Measurements from ENCODE around the gene FGD6.

DNA sequence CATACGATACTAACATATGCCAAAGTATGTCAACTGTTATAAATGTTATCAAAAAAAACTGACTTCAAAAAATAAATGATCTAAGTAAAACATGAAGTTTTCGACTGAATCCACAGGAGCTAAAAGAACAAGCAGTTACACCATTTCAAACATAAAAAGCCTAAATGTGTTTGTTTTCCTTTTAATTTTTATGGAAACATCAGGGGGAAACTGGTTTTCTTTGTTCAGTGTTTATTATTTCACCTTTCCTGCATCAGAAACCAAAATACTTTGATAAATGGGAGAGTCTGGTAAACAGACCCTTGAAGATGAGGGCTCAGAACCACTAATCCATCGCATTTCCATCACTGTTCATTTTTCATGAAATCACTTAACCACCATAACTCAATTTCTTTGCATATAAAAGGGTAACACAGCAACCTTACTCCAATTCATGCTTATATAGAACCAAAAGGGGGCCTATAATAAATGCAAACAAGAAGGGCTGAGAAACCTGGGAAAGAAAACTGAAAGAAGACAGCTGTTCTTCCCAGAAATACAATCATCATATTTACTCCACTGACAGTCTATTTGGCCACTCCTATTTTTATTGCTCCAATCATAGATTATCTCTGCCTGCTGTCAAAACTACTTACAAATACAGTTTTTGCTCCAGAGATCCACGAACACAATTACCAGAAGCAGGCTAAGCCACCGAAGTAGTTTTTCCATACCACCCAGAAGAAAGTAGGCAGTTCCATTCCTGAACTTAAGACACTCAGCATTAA lies 17.0 kb downstream of the FGD6 start:
- TF ChIP-seq, protein P1, sequence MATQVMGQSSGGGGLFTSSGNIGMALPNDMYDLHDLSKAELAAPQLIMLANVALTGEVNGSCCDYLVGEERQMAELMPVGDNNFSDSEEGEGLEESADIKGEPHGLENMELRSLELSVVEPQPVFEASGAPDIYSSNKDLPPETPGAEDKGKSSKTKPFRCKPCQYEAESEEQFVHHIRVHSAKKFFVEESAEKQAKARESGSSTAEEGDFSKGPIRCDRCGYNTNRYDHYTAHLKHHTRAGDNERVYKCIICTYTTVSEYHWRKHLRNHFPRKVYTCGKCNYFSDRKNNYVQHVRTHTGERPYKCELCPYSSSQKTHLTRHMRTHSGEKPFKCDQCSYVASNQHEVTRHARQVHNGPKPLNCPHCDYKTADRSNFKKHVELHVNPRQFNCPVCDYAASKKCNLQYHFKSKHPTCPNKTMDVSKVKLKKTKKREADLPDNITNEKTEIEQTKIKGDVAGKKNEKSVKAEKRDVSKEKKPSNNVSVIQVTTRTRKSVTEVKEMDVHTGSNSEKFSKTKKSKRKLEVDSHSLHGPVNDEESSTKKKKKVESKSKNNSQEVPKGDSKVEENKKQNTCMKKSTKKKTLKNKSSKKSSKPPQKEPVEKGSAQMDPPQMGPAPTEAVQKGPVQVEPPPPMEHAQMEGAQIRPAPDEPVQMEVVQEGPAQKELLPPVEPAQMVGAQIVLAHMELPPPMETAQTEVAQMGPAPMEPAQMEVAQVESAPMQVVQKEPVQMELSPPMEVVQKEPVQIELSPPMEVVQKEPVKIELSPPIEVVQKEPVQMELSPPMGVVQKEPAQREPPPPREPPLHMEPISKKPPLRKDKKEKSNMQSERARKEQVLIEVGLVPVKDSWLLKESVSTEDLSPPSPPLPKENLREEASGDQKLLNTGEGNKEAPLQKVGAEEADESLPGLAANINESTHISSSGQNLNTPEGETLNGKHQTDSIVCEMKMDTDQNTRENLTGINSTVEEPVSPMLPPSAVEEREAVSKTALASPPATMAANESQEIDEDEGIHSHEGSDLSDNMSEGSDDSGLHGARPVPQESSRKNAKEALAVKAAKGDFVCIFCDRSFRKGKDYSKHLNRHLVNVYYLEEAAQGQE (IDR thresholded peaks at IDR 0.05; ENCODE audit: unreplicated experiment), result no peak
- TF ChIP-seq EZH2phosphoT487 (IDR thresholded peaks at IDR 0.05; ENCODE audit: unreplicated experiment), result no peak
- TF ChIP-seq, protein P2, sequence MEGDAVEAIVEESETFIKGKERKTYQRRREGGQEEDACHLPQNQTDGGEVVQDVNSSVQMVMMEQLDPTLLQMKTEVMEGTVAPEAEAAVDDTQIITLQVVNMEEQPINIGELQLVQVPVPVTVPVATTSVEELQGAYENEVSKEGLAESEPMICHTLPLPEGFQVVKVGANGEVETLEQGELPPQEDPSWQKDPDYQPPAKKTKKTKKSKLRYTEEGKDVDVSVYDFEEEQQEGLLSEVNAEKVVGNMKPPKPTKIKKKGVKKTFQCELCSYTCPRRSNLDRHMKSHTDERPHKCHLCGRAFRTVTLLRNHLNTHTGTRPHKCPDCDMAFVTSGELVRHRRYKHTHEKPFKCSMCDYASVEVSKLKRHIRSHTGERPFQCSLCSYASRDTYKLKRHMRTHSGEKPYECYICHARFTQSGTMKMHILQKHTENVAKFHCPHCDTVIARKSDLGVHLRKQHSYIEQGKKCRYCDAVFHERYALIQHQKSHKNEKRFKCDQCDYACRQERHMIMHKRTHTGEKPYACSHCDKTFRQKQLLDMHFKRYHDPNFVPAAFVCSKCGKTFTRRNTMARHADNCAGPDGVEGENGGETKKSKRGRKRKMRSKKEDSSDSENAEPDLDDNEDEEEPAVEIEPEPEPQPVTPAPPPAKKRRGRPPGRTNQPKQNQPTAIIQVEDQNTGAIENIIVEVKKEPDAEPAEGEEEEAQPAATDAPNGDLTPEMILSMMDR (conservative IDR thresholded peaks at IDR 0.05; ENCODE audit: low read depth in 2 of 2), result no peak
- no peak for TF ChIP-seq POLR2AphosphoS5 (IDR thresholded peaks at IDR 0.05; ENCODE audit: low read depth)
- TF ChIP-seq ZNF331 (CRISPR knock-in tag; IDR thresholded peaks at IDR 0.05; ENCODE audit: low read depth), result no peak
